HG02798 (cell line): ENCODE measurements around the gene RAPGEF1.

Experiments
- ATAC-seq: cut with Tn5 transposase; IDR thresholded peaks from one replicate; pipeline ENCODE4 v1.9.1; 2021; ENCODE audit warnings: mild to moderate bottlenecking; ENCODE audit not compliant: unreplicated experiment, poor library complexity

The RAPGEF1 gene

DNA sequence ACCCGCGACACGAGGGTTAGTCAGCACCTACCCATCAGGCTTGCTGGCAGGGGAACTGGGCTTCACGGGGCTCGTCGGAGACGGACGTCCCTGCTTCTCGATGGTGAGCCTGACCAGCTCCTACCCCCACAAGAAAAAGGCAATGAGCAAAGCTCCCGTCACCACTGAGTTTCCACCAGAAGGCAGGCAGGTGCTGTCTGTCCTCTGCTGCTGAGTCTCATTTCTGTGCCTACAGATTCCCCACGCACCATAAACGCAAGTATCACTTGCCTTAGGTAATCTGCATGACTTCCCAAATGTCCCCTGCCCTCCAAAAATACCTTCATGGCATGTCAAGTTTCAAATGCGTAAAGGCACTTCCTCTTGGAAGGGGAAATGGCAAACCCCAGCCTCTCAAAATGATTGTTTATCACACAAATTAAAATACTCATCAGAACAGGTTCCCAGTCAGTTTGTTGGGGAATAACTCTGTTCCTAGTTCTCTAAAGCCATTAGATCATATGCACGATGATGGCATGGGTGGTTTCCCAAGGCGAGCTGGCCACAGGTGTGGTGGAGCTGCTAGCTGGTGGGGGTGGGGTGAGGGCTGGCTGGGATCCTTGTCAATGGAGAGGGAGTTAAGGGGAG lies 109.6 kb downstream of the RAPGEF1 start:
- peak; percentile 47 for ATAC-seq

DNA sequence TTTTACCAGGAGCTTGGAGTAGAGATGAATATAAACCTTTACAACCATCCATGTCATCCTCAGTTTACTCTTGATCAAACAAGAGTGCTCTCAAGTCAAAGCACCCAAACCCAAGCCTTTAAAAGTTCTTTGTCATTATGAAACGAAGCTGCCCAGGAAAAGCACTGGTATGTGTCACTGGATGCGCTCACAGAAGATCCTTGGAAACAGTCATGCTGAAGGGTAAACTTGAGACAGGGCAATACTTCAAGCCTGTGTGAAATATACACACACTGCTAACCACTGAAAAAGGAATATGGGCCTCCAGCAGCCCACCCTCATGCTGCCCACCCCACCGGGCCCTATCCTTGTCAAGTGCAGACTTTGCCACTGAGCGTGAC lies 110.1 kb downstream of the RAPGEF1 start:
- ATAC-seq = no peak

DNA sequence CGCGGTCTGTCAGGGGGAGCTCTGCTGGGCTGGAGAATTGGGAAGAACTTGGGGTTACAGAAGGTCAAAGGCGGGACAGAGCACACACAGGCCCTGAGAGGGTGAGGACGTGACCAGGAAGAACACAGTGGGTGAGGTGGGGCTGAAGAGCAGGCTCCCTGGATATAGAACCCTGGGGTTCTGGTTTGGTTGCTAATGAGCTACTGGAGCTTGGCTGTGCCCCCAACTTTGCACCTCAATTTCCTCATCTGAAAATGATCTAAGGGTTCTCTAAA lies 110.7 kb downstream of the RAPGEF1 start:
- ATAC-seq = no peak

DNA sequence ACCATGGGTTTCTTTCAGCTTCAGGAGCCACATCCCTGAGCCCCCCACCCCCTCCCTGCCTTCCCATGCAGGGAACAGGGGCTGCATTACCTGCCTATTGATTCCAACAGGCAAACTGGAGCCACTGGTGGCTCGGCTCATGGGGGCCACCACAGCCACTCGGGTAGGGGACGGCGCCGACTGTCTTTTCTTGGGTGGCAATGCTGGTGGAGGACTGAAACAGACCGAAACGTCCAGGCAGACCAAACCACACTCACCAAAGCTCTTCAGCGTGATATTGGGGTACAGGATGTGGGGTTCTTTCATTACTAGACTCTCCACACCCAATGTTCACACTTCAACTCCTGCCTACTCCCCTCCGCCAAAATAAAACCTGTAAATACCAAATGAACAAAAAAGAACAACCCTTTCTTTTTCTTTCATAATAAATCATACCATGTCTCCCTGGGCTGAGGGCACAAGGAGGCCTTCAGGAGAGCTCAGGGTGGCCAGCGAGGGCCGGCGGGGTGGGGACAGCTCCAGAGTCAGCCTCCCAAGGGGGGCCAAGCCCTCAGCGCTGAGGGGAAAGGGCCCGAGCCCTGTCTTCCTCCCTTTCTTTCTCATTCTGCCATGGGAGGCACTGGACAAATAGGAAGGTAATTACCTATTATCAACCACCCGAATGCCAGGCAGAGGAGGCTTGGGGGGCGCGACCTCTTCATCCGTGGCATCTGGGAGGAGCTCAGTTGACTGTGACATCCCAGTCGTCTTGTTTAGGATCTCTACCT lies 111.2 kb downstream of the RAPGEF1 start:
- peak; percentile 6 for ATAC-seq

DNA sequence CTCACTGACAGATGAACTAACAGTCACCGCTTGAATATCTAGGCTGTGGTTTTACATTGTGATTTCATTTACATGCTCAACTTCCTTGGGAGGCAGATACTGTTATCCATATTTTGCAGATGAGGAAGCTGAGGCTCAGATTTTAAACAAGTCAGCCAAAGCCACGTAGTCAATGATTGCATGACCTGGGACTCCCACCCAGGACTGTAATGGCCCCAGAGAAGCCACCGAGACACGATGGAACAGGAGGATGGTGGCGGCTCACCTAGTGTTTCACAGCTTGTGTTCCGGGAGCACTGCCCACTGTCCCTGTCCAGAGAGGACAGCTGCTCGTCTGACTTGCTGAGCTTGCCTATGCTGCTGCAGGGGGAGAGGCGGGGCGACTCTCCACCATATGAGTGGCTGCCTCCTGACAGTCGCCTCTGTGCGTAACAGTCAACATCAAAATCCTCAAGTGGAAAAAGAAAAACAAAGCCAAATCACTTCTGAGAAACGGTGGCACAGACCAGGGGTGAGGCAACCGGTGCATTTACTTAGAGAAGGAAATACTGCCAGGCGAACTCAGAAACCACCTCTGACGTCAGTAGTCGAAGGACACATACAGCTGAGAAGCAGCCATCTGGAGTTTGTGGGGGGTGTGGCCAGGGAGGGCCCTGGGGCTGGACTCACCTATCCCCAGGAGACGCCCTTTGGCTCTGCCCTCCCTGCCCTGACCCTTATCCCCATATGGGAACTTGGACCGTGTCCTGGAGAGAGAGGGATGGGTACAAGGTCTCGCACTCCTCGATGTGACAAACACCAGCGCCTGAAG lies 112.0 kb downstream of the RAPGEF1 start:
- peak; percentile 67 for ATAC-seq

DNA sequence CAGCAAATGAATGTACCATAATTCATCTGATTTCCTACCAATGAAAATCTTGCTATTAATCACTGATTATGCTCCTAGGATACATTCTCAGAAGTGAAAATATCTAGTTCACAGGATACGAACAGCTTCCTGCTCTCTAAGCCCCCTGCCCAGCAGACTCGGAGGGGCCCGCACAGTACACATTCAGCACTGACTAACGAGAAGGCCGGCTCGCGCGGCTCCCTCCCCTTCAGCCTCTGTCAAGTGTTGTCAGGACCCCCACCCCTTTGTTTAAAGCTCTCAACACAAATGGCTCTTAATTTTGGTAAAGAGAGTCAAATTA lies 112.6 kb downstream of the RAPGEF1 start:
- no peak for ATAC-seq

DNA sequence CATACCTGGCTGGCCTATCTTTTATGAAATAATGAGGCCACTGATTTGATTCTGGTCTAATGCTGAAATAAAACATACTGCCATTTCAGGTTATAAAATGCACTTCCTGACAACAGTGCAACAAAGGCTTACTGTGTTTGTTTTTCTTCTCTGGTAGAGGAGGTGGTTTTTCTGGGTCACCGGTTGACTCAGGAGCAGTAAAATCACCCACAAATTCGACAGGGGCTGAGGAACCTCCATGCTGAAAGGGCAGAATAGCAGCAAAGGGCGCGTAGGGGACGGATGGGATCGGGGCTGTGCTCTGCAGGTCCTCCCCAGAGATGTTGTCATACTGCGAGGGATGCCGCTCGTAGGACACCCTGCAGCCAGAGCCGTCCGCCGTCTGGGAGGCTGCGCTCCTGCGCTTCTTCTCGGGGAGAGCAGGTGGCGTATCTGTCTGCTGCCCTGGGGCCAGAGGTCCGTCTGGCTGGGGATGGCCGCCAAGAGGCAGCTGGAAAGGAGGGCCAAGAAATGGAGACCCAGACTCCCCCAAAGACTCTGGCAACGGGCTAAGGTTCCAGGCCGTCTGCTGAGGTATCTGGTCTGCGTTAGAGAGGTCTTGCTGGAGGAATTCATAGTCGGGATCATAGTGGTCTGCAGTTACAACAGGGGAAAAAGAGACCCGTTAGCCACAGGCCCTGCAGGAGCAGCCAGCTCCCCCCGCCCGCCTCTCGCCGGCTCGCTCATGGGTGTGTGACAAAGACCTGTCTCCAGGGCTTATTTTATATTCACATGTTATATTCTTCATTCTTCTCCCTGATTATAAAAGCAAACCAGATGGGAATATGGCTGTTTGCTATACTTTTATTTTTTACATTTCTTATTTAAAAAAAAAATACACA lies 113.8 kb downstream of the RAPGEF1 start:
- ATAC-seq = no peak

DNA sequence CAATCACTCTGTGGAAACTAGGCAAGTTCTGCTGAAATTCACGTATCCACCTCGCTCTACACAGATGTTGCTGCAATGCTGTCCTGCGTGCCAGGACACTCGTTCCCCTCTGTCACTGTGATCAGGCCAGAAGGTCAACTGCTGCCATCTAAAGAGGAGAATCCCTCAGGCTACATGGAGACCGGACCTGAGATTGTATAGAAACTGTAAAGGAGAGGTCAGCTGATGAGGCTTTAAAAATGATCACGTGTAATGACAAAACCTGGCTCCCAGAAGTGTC lies 114.4 kb downstream of the RAPGEF1 start:
- ATAC-seq = no peak

DNA sequence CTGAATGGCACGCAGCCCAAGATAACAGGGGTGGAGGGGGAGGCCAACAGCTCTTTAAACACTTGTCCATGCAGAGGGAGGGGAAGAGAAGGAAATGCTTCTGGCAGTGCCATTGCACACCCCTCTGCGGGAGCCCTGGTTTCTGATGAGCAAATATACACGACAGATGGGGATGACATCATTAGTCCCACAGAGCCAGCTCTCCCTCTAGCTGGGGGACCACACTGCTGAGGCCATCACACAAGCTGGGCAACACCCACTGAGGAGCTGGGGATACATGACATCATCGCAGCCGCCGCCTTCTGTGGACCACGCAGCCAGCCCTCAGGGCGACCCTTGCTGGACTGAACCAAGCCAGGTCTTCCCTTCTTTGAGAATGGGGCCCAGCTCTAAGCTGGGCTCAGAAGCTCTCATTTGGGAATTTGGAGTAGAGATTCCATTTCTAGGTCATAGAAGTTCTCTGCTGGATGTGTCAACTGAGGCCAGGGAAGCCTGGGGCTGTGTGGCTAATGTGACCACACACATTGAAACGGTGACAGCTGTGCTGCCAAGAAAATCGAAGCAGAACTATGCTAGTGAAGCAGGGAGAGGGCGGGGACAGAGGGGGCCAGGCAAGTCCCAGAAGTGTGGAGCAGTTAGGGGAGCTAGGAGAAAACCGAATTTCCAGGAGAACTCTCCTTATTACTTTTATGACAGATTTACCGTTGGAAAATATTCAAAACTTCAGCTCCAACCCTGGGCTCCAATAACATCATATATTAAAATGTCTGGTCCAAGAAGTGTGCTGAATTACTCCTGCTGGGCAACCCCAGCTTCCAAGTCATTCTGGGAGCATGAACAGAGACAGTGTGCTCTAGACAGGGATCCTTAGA lies 115.0 kb downstream of the RAPGEF1 start:
- ATAC-seq = no peak

DNA sequence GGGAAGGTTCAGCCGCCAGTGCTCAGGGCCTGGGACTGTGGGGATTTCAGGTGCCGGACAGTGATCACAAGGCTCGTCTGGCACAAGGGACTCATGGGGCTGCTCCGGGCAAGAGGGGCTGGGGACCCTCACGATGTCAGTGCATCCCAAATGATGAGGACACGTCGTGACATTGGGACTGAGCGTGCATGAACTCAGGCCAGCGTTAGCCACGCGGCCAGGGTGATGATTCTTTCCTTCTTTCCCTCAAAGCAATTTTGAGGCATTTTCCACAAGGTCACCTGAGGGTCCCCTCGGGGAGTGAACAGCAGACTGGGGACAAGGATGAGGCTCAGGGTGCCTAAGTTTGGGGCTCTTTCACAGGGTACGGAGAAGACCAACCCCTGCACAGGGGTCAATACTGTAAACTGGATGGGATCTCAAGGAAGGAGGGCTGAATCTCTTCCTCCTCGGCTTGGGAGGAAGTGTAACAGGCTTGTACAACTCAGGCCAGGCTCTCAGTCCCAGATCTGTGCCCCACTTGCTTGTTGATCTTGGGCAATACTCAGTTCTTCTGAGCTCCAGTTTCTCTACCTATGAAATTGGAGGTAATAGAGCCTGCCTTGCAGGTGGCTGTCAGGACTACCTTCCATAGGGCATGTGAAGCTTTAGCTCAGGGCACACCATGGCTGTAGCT lies 116.1 kb downstream of the RAPGEF1 start:
- ATAC-seq = no peak

DNA sequence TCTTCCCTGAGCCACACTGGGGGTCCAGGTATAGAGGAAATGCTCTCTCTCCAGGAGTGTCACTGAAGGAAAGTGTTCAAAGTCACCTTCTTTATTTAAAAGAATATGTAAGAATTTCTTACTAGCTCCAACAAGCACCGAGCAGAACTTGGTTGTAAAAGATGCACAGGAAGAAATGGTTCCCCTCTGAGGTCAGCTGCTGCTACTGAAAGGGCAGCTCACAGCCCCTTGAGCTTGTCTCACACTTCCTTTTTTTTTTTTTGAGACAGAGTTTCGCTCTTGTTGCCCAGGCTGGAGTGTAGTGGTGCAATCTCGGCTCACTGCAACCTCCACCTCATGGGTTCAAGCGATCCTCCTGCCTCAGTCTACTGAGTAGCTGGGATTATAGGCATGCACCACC lies 117.4 kb downstream of the RAPGEF1 start:
- no peak for ATAC-seq

DNA sequence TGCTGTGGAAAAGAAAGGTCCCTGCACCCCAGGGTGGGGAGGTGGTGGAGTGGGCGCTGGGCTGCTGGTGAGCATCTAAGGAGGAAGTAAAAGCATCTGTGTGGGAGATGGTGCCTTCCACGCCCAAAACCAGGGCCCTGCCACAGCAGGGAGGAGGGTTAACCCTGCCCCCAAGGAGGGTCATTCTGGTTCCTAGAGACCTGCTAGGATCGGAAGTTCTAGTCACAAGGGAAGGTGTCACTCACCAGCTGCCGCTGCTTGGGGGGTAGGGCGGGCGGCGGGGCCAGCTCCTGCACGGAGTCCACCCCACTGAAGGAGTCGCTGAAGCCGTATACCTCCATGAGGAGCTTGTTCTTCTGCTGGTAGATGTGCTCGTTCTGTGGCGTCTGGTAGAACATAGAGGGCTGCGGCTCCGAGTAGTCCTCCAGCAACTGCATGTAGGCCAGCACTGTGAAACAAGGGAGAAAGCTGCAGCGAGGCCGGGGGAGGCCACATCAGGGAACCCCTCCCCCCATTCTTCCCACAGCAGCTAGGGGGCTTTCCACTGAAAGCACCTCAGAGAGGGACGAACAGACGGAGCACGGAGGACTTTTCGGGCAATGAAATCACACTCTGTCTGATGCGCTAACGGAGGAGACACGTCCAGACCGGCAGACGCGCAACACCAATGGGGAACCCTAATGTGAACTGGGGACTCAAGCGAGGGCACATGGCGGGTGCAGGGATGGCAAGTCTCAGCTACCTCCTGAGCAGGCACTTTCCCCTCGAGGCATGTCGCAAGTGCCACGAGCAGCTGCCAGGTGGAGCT lies 118.1 kb downstream of the RAPGEF1 start:
- peak; percentile 69 for ATAC-seq

DNA sequence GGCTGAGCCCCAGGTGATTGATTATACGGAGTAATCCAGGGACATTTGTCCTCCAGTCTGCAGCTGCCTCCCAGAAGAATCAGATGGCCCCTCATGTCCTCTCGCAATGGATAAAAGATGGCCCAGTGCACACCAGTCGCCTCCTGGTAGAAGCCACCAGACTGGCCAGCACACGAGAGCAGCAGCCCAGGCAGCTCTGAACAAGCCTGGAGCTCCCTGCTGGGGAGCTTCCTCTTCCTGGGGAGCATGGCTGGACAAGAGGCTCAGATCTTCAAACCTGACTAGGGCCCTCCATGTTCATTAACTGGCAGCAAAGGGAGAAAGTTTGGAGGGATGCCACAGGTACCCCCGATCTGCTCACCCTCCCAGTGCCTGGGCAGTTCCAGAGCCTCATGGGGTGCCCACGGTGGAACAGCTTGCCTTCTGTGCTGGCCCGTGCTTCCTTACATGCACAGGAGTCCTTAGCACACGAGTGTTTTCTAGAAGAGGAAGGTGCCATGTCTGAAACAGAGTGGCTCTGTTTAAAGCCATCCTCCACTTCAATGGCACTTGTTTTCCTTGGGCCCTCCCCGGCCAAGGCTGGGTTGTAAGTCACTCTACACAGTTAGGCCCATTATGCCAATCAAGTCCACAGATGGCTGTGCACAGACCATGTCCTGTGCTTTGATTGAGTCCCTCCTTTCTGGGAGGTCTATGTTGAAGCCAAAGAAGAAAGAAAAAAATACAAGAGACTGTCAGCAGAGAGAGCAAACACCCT lies 118.9 kb downstream of the RAPGEF1 start:
- ATAC-seq = no peak

DNA sequence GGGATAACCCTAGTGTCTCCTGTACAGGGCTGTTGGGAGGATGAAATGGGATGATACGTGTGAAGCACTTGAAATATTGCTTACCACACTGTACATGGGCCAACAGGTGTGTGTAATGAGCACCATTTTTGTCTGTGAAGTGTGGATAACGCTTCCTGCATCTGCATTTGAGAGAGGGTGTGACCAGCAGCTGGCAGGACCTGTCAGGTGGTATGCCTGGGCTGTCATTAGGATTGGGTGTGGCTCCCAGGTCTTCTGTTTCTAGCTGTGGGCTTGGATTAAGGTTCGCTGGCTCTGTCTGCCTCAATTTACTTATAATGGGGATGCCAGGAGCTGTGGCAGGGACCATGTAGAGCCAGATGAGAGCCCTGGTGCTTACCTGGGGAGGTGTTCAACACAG lies 120.2 kb downstream of the RAPGEF1 start:
- no peak for ATAC-seq

DNA sequence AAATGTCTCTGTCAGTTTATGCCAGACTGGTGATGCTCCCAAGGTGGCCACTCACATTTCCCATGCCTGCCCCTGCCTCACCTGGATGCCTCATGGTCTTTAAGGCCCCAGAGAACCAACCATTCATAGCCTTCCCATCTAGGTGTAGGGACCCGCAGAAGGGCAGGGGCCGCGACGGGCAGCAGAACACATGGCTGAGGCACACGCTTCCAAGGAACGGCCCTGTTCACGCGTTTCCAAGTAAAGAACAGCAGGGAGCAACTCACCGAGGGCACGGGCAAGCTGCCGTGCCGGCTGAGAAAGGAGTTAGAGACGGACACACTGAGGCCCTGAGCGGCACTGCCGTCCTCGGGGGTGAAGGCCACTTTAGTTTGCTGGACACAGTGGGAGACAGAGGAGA lies 121.1 kb downstream of the RAPGEF1 start:
- no peak for ATAC-seq

DNA sequence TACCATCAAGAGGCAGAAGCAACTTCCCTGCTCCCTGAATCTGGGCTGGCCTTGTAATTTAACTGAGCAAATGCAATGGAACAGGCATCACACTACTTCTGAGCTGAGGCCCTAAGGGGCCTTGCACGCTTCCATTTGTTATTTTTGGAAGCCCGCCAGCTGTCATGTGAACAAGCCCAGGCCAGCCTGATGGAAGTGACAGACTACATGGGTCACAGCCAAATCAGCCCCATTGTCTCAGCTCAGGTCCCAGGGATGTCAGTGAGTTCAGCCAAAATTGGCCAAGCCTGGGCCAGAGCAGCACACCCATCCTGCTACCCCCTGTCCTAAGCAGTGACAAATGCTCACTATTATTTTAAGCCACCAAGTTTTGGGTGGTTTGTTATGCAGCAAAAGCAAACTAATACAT lies 121.8 kb downstream of the RAPGEF1 start:
- ATAC-seq = no peak

DNA sequence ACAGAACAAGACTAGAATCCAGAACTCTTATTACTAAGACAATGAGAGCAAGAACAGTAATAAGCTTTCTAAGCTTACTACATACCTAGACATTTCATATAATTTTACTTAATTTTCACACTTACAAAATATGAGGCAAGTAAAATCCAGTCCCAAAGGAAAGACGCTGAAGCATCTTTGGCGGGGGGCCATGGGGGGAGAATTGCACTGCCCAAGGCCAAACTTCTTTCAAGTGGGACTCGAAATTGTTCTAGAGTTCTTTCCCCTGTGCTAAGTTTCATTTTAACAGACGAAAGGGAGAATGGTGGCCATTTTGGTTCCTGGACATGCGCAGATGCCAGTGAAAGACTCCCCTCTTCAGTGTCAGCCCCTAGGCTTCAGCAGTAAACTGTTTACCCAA lies 122.3 kb downstream of the RAPGEF1 start:
- no peak for ATAC-seq

DNA sequence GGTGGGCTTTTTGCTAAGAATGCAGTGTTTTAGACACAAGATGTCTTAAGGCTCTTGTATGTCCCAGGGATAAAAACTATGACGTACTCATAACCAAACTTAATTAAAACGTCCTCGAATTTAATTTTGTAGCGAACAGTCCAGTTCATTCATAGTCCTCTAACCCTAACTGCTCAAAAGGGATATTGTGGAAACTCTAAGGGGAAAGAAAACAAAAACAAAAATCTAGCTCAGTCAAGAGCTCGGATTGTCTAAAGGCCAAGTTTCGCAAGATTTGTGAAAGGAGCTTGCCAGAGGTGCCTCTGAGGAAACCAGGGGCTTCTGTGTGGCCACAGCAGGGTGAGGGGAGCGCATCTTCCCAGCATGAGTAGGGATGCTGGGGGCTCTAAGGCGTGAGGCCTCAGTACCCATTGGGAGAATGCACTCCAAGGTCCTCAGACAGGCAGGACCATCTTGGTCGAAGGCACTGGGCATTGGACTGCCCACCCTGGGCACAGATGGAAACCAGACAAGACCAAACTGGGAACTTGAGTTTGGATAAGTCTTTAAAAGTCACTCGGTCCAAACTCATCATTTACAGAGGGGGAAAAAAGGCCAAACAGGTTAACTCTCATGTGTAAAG lies 122.8 kb downstream of the RAPGEF1 start:
- ATAC-seq = no peak
